WERI-Rb-1 (cell line): Measurements from ENCODE around the gene UGT1A8.
A peak's percentile ranks its signal among the peaks of the same experiment; 100 is the strongest.

Experiments
- DNase-seq: peaks from one replicate; pipeline ENCODE4 v3.0.0-alpha.2; 2020
- H3K27ac ChIP-seq: fragments of 250-450 bp; sonication (Bioruptor Pico); 2 replicates; pipeline ENCODE4 v1.5.1; 2020; ENCODE audit warnings: mild to moderate bottlenecking, moderate library complexity
- H3K27me3 ChIP-seq: fragments of 250-450 bp; sonication (Bioruptor Pico); 2 replicates; pipeline ENCODE4 v1.5.1; 2021; ENCODE audit warnings: mild to moderate bottlenecking, low read depth, moderate library complexity; ENCODE audit not compliant: insufficient read depth, severe bottlenecking
- H3K36me3 ChIP-seq: fragments of 250-450 bp; sonication (Bioruptor Pico); 2 replicates; pipeline ENCODE4 v1.5.1; 2020; ENCODE audit warnings: mild to moderate bottlenecking, moderate library complexity
- H3K4me3 ChIP-seq: 2 replicates; pipeline ENCODE4 v1.5.1; 2011; ENCODE audit warnings: low read depth, mild to moderate bottlenecking, control low read depth, low read length
- H3K9me3 ChIP-seq: fragments of 250-450 bp; sonication (Bioruptor Pico); 2 replicates; pipeline ENCODE4 v1.5.1; 2021; ENCODE audit warnings: mild to moderate bottlenecking, moderate library complexity; ENCODE audit not compliant: severe bottlenecking
- TF ChIP-seq, protein P1 (sequence below): IDR thresholded peaks from 2 replicates; pipeline ENCODE4 v1.5.1; 2011; ENCODE audit warnings: low read depth, mild to moderate bottlenecking, control low read depth, inconsistent platforms, low read length

UGT1A8 gene

GRCh38 chr2:233800208-233800607 lies 182.8 kb downstream of the UGT1A8 start:
- Histone ChIP-seq H3K36me3 (no peaks in the 10 kb centered on the region), H3K27ac (no peak overlapping the region), H3K4me3 (no peak overlapping the region), H3K27me3 (no peaks in the 10 kb centered on the region), H3K9me3 (peaks cover 4% of the 10 kb centered on the region)
- TF ChIP-seq, protein P1, sequence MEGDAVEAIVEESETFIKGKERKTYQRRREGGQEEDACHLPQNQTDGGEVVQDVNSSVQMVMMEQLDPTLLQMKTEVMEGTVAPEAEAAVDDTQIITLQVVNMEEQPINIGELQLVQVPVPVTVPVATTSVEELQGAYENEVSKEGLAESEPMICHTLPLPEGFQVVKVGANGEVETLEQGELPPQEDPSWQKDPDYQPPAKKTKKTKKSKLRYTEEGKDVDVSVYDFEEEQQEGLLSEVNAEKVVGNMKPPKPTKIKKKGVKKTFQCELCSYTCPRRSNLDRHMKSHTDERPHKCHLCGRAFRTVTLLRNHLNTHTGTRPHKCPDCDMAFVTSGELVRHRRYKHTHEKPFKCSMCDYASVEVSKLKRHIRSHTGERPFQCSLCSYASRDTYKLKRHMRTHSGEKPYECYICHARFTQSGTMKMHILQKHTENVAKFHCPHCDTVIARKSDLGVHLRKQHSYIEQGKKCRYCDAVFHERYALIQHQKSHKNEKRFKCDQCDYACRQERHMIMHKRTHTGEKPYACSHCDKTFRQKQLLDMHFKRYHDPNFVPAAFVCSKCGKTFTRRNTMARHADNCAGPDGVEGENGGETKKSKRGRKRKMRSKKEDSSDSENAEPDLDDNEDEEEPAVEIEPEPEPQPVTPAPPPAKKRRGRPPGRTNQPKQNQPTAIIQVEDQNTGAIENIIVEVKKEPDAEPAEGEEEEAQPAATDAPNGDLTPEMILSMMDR: no peak
- DNase-seq: no peak

GRCh38 chr2:233801357-233802131 lies 184.1 kb downstream of the UGT1A8 start:
- Histone ChIP-seq H3K27ac (no peak overlapping the region), H3K36me3 (no peaks in the 10 kb centered on the region), H3K27me3 (no peaks in the 10 kb centered on the region), H3K9me3 (peaks cover 4% of the 10 kb centered on the region), H3K4me3 (no peak overlapping the region)
- TF ChIP-seq, protein P1: no peak
- peak; percentile 3 for DNase-seq

- DNase-seq: no peak
- Histone ChIP-seq H3K9me3 (peaks cover 4% of the 10 kb centered on the region), H3K36me3 (no peaks in the 10 kb centered on the region), H3K27me3 (no peaks in the 10 kb centered on the region), H3K27ac (no peak overlapping the region), H3K4me3 (no peak overlapping the region)
- TF ChIP-seq, protein P1: no peak
Measured at GRCh38 chr2:233802132-233802815, 184.8 kb downstream of the UGT1A8 start.

- Histone ChIP-seq H3K9me3 (peaks cover 4% of the 10 kb centered on the region), H3K27ac (no peak overlapping the region), H3K27me3 (no peaks in the 10 kb centered on the region), H3K4me3 (no peak overlapping the region), H3K36me3 (no peaks in the 10 kb centered on the region)
- no peak for DNase-seq
- TF ChIP-seq, protein P1: no peak
Measured at GRCh38 chr2:233803292-233803911, 186.0 kb downstream of the UGT1A8 start.

- DNase-seq: no peak
- peaks cover 4% of the 10 kb centered on the region for H3K9me3 ChIP-seq
- no peak overlapping the region for H3K27ac ChIP-seq
- TF ChIP-seq, protein P1: no peak
- H3K36me3 ChIP-seq: no peaks in the 10 kb centered on the region
- H3K4me3 ChIP-seq: no peak overlapping the region
- H3K27me3 ChIP-seq: no peaks in the 10 kb centered on the region
Measured at GRCh38 chr2:233803994-233804393, 186.6 kb downstream of the UGT1A8 start.
